IPS DF 6.9 (cell line): ENCODE data around the gene PAK5.

Experiments
- DNase-seq: peaks from one replicate; pipeline ENCODE4 v3.0.0-alpha.2; 2013; ENCODE audit warnings: low read depth, low spot score
- H3K27ac ChIP-seq: one replicate; pipeline ENCODE4 v1.5.1; 2013; ENCODE audit warnings: low read length, control low read depth
- H3K27me3 ChIP-seq: 2 replicates; pipeline ENCODE4 v1.6.1; 2013; ENCODE audit warnings: mild to moderate bottlenecking, low read length; ENCODE audit not compliant: control insufficient read depth, insufficient read depth
- H3K36me3 ChIP-seq: 2 replicates; pipeline ENCODE4 v1.6.1; 2013; ENCODE audit warnings: low read length; ENCODE audit not compliant: control insufficient read depth, insufficient read depth
- H3K4me1 ChIP-seq: 2 replicates; pipeline ENCODE4 v1.6.1; 2013; ENCODE audit warnings: low read length; ENCODE audit not compliant: control insufficient read depth, insufficient read depth
- H3K4me3 ChIP-seq: 2 replicates; pipeline ENCODE4 v1.5.1; 2013; ENCODE audit warnings: mild to moderate bottlenecking, low read length
- H3K9me3 ChIP-seq: 2 replicates; pipeline ENCODE4 v1.6.1; 2013; ENCODE audit warnings: low read length, inconsistent platforms; ENCODE audit not compliant: control insufficient read depth, insufficient read depth
- WGBS: extraction: QIAGEN DNeasy Blood & Tissue Kit; methylation state at CpG from one replicate; pipeline ENCODE4 v1.1.7; 2013; ENCODE audit warnings: mixed read lengths, missing lambda C conversion rate; ENCODE audit not compliant: insufficient read length, insufficient coverage; 5-methylcytosine and 5-hydroxymethylcytosine counted together

PAK5 gene

GRCh38 chr20:9689041-9689440 lies 149.8 kb downstream of the PAK5 start:
- no peak overlapping the region for H3K27ac ChIP-seq
- no peaks in the 10 kb centered on the region for H3K4me1 ChIP-seq
- no peak for DNase-seq
- no peaks in the 10 kb centered on the region for H3K27me3 ChIP-seq
- WGBS = no CpG with 5 or more reads among the region's 5 CpGs
- H3K4me3 ChIP-seq = no peak overlapping the region
- no peaks in the 10 kb centered on the region for H3K36me3 ChIP-seq
- no peaks in the 10 kb centered on the region for H3K9me3 ChIP-seq

GRCh38 chr20:9686866-9687265 lies 152.0 kb downstream of the PAK5 start:
- Histone ChIP-seq H3K27me3 (no peaks in the 10 kb centered on the region), H3K36me3 (no peaks in the 10 kb centered on the region), H3K27ac (no peak overlapping the region), H3K9me3 (no peaks in the 10 kb centered on the region), H3K4me1 (no peaks in the 10 kb centered on the region), H3K4me3 (no peak overlapping the region)
- WGBS = no CpG with 5 or more reads among the region's 2 CpGs
- no peak for DNase-seq

GRCh38 chr20:9686455-9686854 lies 152.4 kb downstream of the PAK5 start:
- Histone ChIP-seq H3K27ac (no peak overlapping the region), H3K4me3 (no peak overlapping the region), H3K36me3 (no peaks in the 10 kb centered on the region), H3K27me3 (no peaks in the 10 kb centered on the region), H3K9me3 (no peaks in the 10 kb centered on the region), H3K4me1 (no peaks in the 10 kb centered on the region)
- no CpG with 5 or more reads among the region's 4 CpGs for WGBS
- no peak for DNase-seq

GRCh38 chr20:9686001-9686400 lies 152.9 kb downstream of the PAK5 start:
- no peak overlapping the region for H3K4me3 ChIP-seq
- H3K27me3 ChIP-seq = no peaks in the 10 kb centered on the region
- H3K4me1 ChIP-seq = no peaks in the 10 kb centered on the region
- no peaks in the 10 kb centered on the region for H3K9me3 ChIP-seq
- no peak overlapping the region for H3K27ac ChIP-seq
- no peaks in the 10 kb centered on the region for H3K36me3 ChIP-seq
- DNase-seq = no peak

- Histone ChIP-seq H3K4me3 (no peak overlapping the region), H3K27me3 (no peaks in the 10 kb centered on the region), H3K4me1 (no peaks in the 10 kb centered on the region), H3K36me3 (no peaks in the 10 kb centered on the region), H3K9me3 (no peaks in the 10 kb centered on the region), H3K27ac (no peak overlapping the region)
- no peak for DNase-seq
Observed at GRCh38 chr20:9685011-9685410, 153.9 kb downstream of the PAK5 start.

GRCh38 chr20:9677100-9677623 lies 161.7 kb downstream of the PAK5 start:
- H3K9me3 ChIP-seq = no peaks in the 10 kb centered on the region
- H3K4me1 ChIP-seq = no peaks in the 10 kb centered on the region
- no peaks in the 10 kb centered on the region for H3K27me3 ChIP-seq
- H3K4me3 ChIP-seq = no peak overlapping the region
- no peak for DNase-seq
- whole genome bisulfite sequencing = no CpG with 5 or more reads among the region's 3 CpGs
- H3K36me3 ChIP-seq = no peaks in the 10 kb centered on the region
- no peak overlapping the region for H3K27ac ChIP-seq

GRCh38 chr20:9672981-9673380 lies 165.9 kb downstream of the PAK5 start:
- H3K4me3 ChIP-seq = no peak overlapping the region
- no peak for DNase-seq
- H3K27ac ChIP-seq = no peak overlapping the region
- no peaks in the 10 kb centered on the region for H3K36me3 ChIP-seq
- no peaks in the 10 kb centered on the region for H3K9me3 ChIP-seq
- H3K27me3 ChIP-seq = no peaks in the 10 kb centered on the region
- H3K4me1 ChIP-seq = no peaks in the 10 kb centered on the region

GRCh38 chr20:9672027-9672426 lies 166.8 kb downstream of the PAK5 start:
- Histone ChIP-seq H3K4me3 (no peak overlapping the region), H3K9me3 (no peaks in the 10 kb centered on the region), H3K4me1 (no peaks in the 10 kb centered on the region), H3K27me3 (no peaks in the 10 kb centered on the region), H3K27ac (no peak overlapping the region), H3K36me3 (no peaks in the 10 kb centered on the region)
- no peak for DNase-seq
- no CpG with 5 or more reads among the region's 2 CpGs for WGBS

- no CpG with 5 or more reads among the region's 4 CpGs for WGBS
- no peak overlapping the region for H3K27ac ChIP-seq
- no peak overlapping the region for H3K4me3 ChIP-seq
- no peaks in the 10 kb centered on the region for H3K27me3 ChIP-seq
- no peaks in the 10 kb centered on the region; the same call in 1 of the 2 replicates for H3K4me1 ChIP-seq
- H3K9me3 ChIP-seq = no peaks in the 10 kb centered on the region
- no peak for DNase-seq
- H3K36me3 ChIP-seq = no peaks in the 10 kb centered on the region
Observed at GRCh38 chr20:9668381-9668780, 170.5 kb downstream of the PAK5 start.

- H3K4me1 ChIP-seq = no peaks in the 10 kb centered on the region; the same call in 1 of the 2 replicates
- no peaks in the 10 kb centered on the region for H3K36me3 ChIP-seq
- H3K4me3 ChIP-seq = no peak overlapping the region
- H3K27me3 ChIP-seq = no peaks in the 10 kb centered on the region
- WGBS = no CpG with 5 or more reads among the region's 3 CpGs
- no peak overlapping the region for H3K27ac ChIP-seq
- DNase-seq = no peak
- H3K9me3 ChIP-seq = no peaks in the 10 kb centered on the region
Observed at GRCh38 chr20:9663423-9663822, 175.5 kb downstream of the PAK5 start.

- 100% methylated on average over 3 of the region's 8 CpGs for WGBS
- H3K27ac ChIP-seq = no peak overlapping the region
- peak; percentile 1 for DNase-seq
- H3K4me1 ChIP-seq = no peaks in the 10 kb centered on the region; the same call in 1 of the 2 replicates
- no peaks in the 10 kb centered on the region for H3K36me3 ChIP-seq
- no peaks in the 10 kb centered on the region for H3K27me3 ChIP-seq
- H3K4me3 ChIP-seq = no peak overlapping the region
- H3K9me3 ChIP-seq = no peaks in the 10 kb centered on the region
Observed at GRCh38 chr20:9660236-9660868, 178.5 kb downstream of the PAK5 start.
